Upper lobe of right lung (tissue), 1 donor: ENCODE measurements around the gene SCN3B. TPM values are rescaled to one million over a fixed set of nuclear protein-coding genes. Genes with fewer than 3 reads are reported as not detected.

ENCODE experiments used
- ATAC-seq: fragments of 200-7000 bp; cut with Tn5 transposase; one replicate; pipeline ENCODE4 v1.9.1; 2020; ENCODE audit warnings: mild to moderate bottlenecking, moderate library complexity
- DNase-seq: peaks from one replicate; pipeline ENCODE4 v3.0.0-alpha.2; 2020
- H3K27ac ChIP-seq: fragments of 200-600 bp; one replicate; pipeline ENCODE4 v1.8.0; 2022
- H3K27me3 ChIP-seq: fragments of 200-600 bp; one replicate; pipeline ENCODE4 v1.8.0; 2022; ENCODE audit warnings: mild to moderate bottlenecking
- H3K36me3 ChIP-seq: fragments of 200-600 bp; one replicate; pipeline ENCODE4 v1.8.0; 2022
- H3K4me1 ChIP-seq: fragments of 200-600 bp; one replicate; pipeline ENCODE4 v1.8.0; 2022
- H3K4me3 ChIP-seq: fragments of 200-600 bp; one replicate; pipeline ENCODE4 v1.8.0; 2022; ENCODE audit warnings: mild to moderate bottlenecking
- H3K9me3 ChIP-seq: fragments of 200-600 bp; one replicate; pipeline ENCODE4 v1.8.0; 2022
- CTCF ChIP-seq: fragments of 200-600 bp; IDR thresholded peaks from one replicate; pipeline ENCODE4 v1.8.0; 2022; ENCODE audit warnings: antibody characterized with exemption
- intact Hi-C: fragments of 100-400 bp; cut with DNase I; formaldehyde crosslinking; loops from one replicate; pipeline ENCODE4 v1.11.0; 2022
- total RNA-seq: library from RNA; stranded (reverse); fragmentation: NEBNext Ultra II Directional; extraction: Animal tissue kit (Norgen Biotek cat#: 25700); gene quantifications from one replicate; pipeline ENCODE4 v1.2.1, GENCODE V29; 2021
- donor health status: DM: no; HTN: yes; CAD: no; lungs with severe emphysema.

Gene SCN3B
- total RNA-seq, 1 donor from 2014 or later, result 3.2 TPM

DNA sequence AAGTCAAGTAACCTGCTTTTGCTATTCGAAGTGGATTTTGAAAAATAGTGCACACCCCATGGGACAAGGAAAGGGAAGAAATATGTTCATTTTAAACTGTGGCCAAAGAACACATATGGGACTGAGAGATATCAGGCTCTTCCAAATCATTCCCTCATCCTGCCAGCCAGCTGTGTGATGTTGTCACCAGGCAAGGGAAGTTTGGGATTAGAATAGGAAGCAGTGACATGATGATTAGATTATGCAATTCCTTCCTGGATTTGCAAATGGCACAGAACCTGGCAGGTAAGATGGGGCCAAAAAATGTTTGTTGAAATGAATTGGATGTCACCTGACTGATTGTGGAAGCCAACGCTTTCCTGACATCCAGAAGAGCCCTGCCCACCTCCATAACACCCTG is 4.9 kb upstream of the SCN3B start:
- no peak for TF ChIP-seq CTCF
- H3K27ac ChIP-seq, result no peak overlapping the region
- no peak overlapping the region for H3K4me3 ChIP-seq
- peaks cover 16% of the 10 kb centered on the region for H3K27me3 ChIP-seq
- no peaks in the 10 kb centered on the region for H3K9me3 ChIP-seq
- H3K36me3 ChIP-seq, result no peaks in the 10 kb centered on the region
- ATAC-seq (no peak), DNase-seq (no peak)
- peaks cover 8% of the 10 kb centered on the region for H3K4me1 ChIP-seq
- intact Hi-C loops, result no loop called here

- no peak overlapping the region for H3K27ac ChIP-seq
- no peaks in the 10 kb centered on the region for H3K9me3 ChIP-seq
- peak; percentile 8 for TF ChIP-seq CTCF
- no peaks in the 10 kb centered on the region for H3K36me3 ChIP-seq
- peaks cover 56% of the 10 kb centered on the region for H3K27me3 ChIP-seq
- peak; percentile 71 for DNase-seq
- intact Hi-C loops, result no loop called here
- peak overlapping the region; percentile 58 for H3K4me3 ChIP-seq
- H3K4me1 ChIP-seq, result peaks cover 14% of the 10 kb centered on the region
- ATAC-seq, result peak; percentile 74
Measured at GRCh38 chr11:123653827-123654565, 428 bp downstream of the SCN3B start.

- Histone ChIP-seq H3K27me3 (peaks cover 56% of the 10 kb centered on the region), H3K9me3 (no peaks in the 10 kb centered on the region), H3K4me1 (peaks cover 14% of the 10 kb centered on the region), H3K36me3 (no peaks in the 10 kb centered on the region), H3K27ac (no peak overlapping the region), H3K4me3 (peak overlapping the region; percentile 58)
- ATAC-seq (no peak), DNase-seq (no peak)
- intact Hi-C loops, result no loop called here
- TF ChIP-seq CTCF, result no peak
Measured at GRCh38 chr11:123653483-123653826, 969 bp downstream of the SCN3B start.

GRCh38 chr11:123652599-123652998 is 1.8 kb downstream of the SCN3B start:
- H3K4me1 ChIP-seq, result peaks cover 14% of the 10 kb centered on the region
- TF ChIP-seq CTCF, result no peak
- peaks cover 56% of the 10 kb centered on the region for H3K27me3 ChIP-seq
- intact Hi-C loops, result no loop called here
- H3K27ac ChIP-seq, result no peak overlapping the region
- no peak for ATAC-seq
- no peak overlapping the region for H3K4me3 ChIP-seq
- no peak for DNase-seq
- no peaks in the 10 kb centered on the region for H3K36me3 ChIP-seq
- H3K9me3 ChIP-seq, result no peaks in the 10 kb centered on the region

- no peak overlapping the region for H3K4me3 ChIP-seq
- no peak for TF ChIP-seq CTCF
- ATAC-seq (no peak), DNase-seq (no peak)
- H3K4me1 ChIP-seq, result peaks cover 14% of the 10 kb centered on the region
- peaks cover 54% of the 10 kb centered on the region for H3K27me3 ChIP-seq
- H3K27ac ChIP-seq, result no peak overlapping the region
- H3K9me3 ChIP-seq, result no peaks in the 10 kb centered on the region
- intact Hi-C loops, result no loop called here
- H3K36me3 ChIP-seq, result no peaks in the 10 kb centered on the region
Measured at GRCh38 chr11:123650901-123651300, 3.5 kb downstream of the SCN3B start.
